Measurements from ENCODE around the gene AMZ2. TPM values are rescaled to one million over a fixed set of nuclear protein-coding genes. Genes with fewer than 3 reads are reported as not detected.

AMZ2 gene
- total RNA-seq, 2 experiments from 2014 or later, result 63.0 to 64.9 TPM

DNA sequence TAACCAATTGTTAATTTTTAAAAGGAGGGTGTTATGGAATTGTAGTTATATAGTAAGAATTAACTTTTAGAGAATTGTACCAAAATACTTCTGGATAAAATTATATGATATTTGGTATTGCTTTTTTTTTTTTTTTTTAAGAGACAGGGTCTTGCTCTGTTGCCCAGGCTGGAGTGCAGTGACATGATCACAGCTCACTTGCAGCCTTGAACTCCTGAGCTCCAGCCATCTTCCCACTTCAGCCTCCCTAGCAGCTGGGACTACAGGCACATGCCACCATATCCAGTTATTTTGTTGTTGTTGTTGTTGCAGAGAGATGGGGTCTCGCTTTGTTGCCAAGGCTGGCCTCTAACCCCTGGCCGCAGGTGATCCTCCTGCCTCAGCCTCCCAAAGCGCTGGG, 52.0 kb downstream of the AMZ2 start:
- TF ChIP-seq, protein P1, sequence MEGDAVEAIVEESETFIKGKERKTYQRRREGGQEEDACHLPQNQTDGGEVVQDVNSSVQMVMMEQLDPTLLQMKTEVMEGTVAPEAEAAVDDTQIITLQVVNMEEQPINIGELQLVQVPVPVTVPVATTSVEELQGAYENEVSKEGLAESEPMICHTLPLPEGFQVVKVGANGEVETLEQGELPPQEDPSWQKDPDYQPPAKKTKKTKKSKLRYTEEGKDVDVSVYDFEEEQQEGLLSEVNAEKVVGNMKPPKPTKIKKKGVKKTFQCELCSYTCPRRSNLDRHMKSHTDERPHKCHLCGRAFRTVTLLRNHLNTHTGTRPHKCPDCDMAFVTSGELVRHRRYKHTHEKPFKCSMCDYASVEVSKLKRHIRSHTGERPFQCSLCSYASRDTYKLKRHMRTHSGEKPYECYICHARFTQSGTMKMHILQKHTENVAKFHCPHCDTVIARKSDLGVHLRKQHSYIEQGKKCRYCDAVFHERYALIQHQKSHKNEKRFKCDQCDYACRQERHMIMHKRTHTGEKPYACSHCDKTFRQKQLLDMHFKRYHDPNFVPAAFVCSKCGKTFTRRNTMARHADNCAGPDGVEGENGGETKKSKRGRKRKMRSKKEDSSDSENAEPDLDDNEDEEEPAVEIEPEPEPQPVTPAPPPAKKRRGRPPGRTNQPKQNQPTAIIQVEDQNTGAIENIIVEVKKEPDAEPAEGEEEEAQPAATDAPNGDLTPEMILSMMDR (IDR thresholded peaks at IDR 0.05), result no peak
- Mint-ChIP-seq H3K4me3 (no peak overlapping the region), H3K27me3 (no peaks in the 10 kb centered on the region), H3K27ac (peak overlapping the region; percentile 57), H3K9me3 (no peaks in the 10 kb centered on the region), H3K36me3 (ENCODE audit: low read depth) (peaks cover 3% of the 10 kb centered on the region), H3K4me1 (ENCODE audit: low read depth) (peaks cover 58% of the 10 kb centered on the region)
- ChIA-PET POLR2A (interaction anchor here (0.6 to 1.7 kb wide), 3 partner anchors 8 to 57 kb away, joined by 3 to 6 read pairs (median 3); partner anchors contain the start of gene ARSG), CTCF (no interaction called here)
- Histone ChIP-seq H3K36me3 (ENCODE audit: insufficient read depth, low read length) (no peaks in the 10 kb centered on the region), H3K9me3 (ENCODE audit: control insufficient read depth in 1 of 2, insufficient read depth in 1 of 2, low read length in 2 of 2) (no peaks in the 10 kb centered on the region), H3K27ac (ENCODE audit: low read depth in 1 of 2, low read length in 2 of 2) (no peak overlapping the region), H3K4me3 (ENCODE audit: low read length) (no peak overlapping the region), H3K27me3 (ENCODE audit: control insufficient read depth in 1 of 2, insufficient read depth in 2 of 2, low read length in 2 of 2) (no peaks in the 10 kb centered on the region), H3K4me1 (ENCODE audit: insufficient read depth, low read length) (peaks cover 51% of the 10 kb centered on the region)
- DNase-seq, result no peak
- no peak for ATAC-seq (ENCODE audit: poor library complexity)
- intact Hi-C loops (cut with DNase I, micrococcal nuclease), result loop anchor here (5.0 kb wide), 2 partner anchors 47 to 118 kb away; no protein-coding TSS in a partner anchor

DNA sequence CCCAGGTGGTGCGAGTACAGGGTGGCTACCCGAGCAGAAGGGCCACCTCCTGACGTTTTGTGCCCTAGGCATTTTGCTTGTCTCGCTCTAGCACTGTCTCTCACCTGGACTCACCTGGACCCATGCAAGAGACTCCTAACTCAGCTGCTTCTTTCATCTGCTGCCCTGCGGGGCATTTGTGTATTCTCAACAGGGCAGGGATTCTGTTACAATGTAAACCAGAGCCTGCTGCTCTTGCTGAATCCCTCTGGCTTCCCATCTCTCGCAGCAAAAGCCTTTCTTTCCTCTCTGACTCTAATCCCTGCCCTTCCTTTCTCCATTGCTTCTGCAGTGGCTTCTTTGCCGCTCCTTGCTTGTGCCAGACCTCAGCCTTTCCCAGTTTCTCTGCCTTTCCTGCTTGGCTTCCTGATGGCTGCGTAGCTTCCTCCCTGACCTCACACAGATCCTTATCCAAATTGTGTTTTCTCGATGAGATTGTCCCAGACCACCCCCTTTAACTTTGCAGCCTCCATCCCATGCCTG, 53.7 kb downstream of the AMZ2 start:
- intact Hi-C loops (cut with DNase I, micrococcal nuclease), result no loop called here
- H3K27me3 Mint-ChIP-seq, result no peaks in the 10 kb centered on the region
- peaks cover 46% of the 10 kb centered on the region for H3K4me1 Mint-ChIP-seq (ENCODE audit: low read depth)
- no peaks in the 10 kb centered on the region for H3K27me3 ChIP-seq (ENCODE audit: control insufficient read depth in 1 of 2, insufficient read depth in 2 of 2, low read length in 2 of 2)
- no peaks in the 10 kb centered on the region for H3K9me3 Mint-ChIP-seq
- no peaks in the 10 kb centered on the region for H3K9me3 ChIP-seq (ENCODE audit: control insufficient read depth in 1 of 2, insufficient read depth in 1 of 2, low read length in 2 of 2)
- H3K27ac ChIP-seq (ENCODE audit: low read depth in 1 of 2, low read length in 2 of 2), result no peak overlapping the region
- POLR2A ChIA-PET, result interaction anchor here (0.6 to 1.7 kb wide), 2 partner anchors 9 to 10 kb away, joined by 3 to 6 read pairs; partner anchors contain the start of genes ARSG and SLC16A6
- H3K4me1 ChIP-seq (ENCODE audit: insufficient read depth, low read length), result peaks cover 37% of the 10 kb centered on the region
- no peak overlapping the region for H3K4me3 Mint-ChIP-seq
- no peak overlapping the region for H3K4me3 ChIP-seq (ENCODE audit: low read length)
- DNase-seq, result no peak
- TF ChIP-seq, protein P1 (IDR thresholded peaks at IDR 0.05), result no peak
- H3K36me3 Mint-ChIP-seq (ENCODE audit: low read depth), result peaks cover 3% of the 10 kb centered on the region
- H3K27ac Mint-ChIP-seq, result no peak overlapping the region
- H3K36me3 ChIP-seq (ENCODE audit: insufficient read depth, low read length), result no peaks in the 10 kb centered on the region
- CTCF ChIA-PET, result no interaction called here
- no peak for ATAC-seq (ENCODE audit: poor library complexity)

DNA sequence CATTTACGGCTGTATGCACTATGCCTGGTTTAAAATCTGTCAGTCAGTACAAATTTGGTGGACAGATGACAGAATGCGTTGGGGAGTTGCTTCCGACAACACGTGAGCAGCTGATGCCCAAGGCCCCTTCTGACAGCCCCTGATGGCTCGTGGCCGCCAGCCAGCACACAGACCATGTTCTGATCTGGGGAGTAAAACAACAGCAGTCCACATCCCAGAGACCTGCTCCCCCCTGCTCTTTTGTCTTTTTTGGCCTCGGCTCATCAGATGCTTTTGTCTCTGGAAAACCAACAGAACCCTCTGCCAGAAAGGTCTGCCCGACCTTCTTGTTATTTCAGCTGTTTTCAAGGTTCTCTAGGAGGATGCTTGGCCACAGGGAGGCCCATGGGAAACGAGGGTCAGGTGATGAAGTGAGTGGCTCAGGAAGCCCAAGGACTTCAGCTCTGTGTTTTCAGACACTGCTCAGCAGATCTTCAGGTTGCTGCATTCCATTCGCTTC, 54.3 kb downstream of the AMZ2 start:
- Histone ChIP-seq H3K4me1 (ENCODE audit: insufficient read depth, low read length) (peaks cover 32% of the 10 kb centered on the region), H3K27me3 (ENCODE audit: control insufficient read depth in 1 of 2, insufficient read depth in 2 of 2, low read length in 2 of 2) (no peaks in the 10 kb centered on the region), H3K9me3 (ENCODE audit: control insufficient read depth in 1 of 2, insufficient read depth in 1 of 2, low read length in 2 of 2) (no peaks in the 10 kb centered on the region), H3K4me3 (ENCODE audit: low read length) (no peak overlapping the region), H3K27ac (ENCODE audit: low read depth in 1 of 2, low read length in 2 of 2) (no peak overlapping the region), H3K36me3 (ENCODE audit: insufficient read depth, low read length) (peaks cover under 1% of the 10 kb centered on the region)
- peaks cover 46% of the 10 kb centered on the region for H3K4me1 Mint-ChIP-seq (ENCODE audit: low read depth)
- intact Hi-C loops (cut with DNase I, micrococcal nuclease), result no loop called here
- H3K4me3 Mint-ChIP-seq, result no peak overlapping the region
- H3K27me3 Mint-ChIP-seq, result no peaks in the 10 kb centered on the region
- TF ChIP-seq, protein P1 (IDR thresholded peaks at IDR 0.05), result no peak
- ATAC-seq (ENCODE audit: poor library complexity) (no peak), DNase-seq (no peak)
- H3K27ac Mint-ChIP-seq, result no peak overlapping the region
- CTCF ChIA-PET, result interaction anchor here (1.6 kb wide), 1 partner anchor 130 kb away, joined by 3 read pairs; no protein-coding TSS in a partner anchor
- no peaks in the 10 kb centered on the region for H3K9me3 Mint-ChIP-seq
- POLR2A ChIA-PET, result interaction anchor here (0.6 to 1.2 kb wide), 2 partner anchors 11 to 12 kb away, joined by 3 read pairs; partner anchors contain the start of genes ARSG and SLC16A6
- peaks cover 4% of the 10 kb centered on the region for H3K36me3 Mint-ChIP-seq (ENCODE audit: low read depth)
